OCI-LY1 (cell line): ENCODE results near the gene ACAA2.

Experiments
- EZH2 ChIP-seq: fragments of 200-600 bp; sonication (generic), shearing (Covaris generic); IDR thresholded peaks from 2 replicates; pipeline ENCODE4 v1.8.0; 2017; ENCODE audit warnings: borderline replicate concordance, mixed run types, mild to moderate bottlenecking, antibody characterized with exemption, low read length, moderate library complexity, mixed read lengths
- TF ChIP-seq, protein P1 (sequence below): fragments of 200-600 bp; sonication (generic), shearing (Covaris generic); IDR thresholded peaks from 2 replicates; pipeline ENCODE4 v1.5.1; 2017; ENCODE audit warnings: mild to moderate bottlenecking, antibody characterized with exemption, low read length, moderate library complexity, mixed read lengths

DNA sequence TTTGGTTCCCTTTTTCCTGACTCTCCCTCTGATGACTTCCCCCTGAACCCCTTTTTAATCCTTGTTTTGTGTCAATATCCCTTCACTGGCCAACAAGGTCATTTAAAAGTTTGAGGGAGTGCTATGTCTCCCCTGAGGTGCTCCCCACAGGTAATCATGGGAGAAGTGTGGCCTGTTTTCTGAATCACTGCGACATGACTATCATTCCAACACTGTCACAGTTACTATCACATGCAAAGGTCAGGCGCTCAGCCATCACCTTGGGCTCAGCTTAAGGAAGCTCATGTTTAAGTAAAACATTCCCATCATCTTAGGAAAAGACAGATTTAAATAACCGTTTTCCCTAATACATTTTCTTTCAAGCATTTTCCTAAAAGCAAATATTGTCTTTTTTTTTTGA is 20.9 kb upstream of the ACAA2 start:
- TF ChIP-seq, protein P1, sequence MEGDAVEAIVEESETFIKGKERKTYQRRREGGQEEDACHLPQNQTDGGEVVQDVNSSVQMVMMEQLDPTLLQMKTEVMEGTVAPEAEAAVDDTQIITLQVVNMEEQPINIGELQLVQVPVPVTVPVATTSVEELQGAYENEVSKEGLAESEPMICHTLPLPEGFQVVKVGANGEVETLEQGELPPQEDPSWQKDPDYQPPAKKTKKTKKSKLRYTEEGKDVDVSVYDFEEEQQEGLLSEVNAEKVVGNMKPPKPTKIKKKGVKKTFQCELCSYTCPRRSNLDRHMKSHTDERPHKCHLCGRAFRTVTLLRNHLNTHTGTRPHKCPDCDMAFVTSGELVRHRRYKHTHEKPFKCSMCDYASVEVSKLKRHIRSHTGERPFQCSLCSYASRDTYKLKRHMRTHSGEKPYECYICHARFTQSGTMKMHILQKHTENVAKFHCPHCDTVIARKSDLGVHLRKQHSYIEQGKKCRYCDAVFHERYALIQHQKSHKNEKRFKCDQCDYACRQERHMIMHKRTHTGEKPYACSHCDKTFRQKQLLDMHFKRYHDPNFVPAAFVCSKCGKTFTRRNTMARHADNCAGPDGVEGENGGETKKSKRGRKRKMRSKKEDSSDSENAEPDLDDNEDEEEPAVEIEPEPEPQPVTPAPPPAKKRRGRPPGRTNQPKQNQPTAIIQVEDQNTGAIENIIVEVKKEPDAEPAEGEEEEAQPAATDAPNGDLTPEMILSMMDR = no peak
- no peak for TF ChIP-seq EZH2
